HG03571 (cell line): ENCODE results near the gene CDH23.

Experiments
- ATAC-seq: cut with Tn5 transposase; IDR thresholded peaks from one replicate; pipeline ENCODE4 v1.9.1; 2021; ENCODE audit not compliant: unreplicated experiment

CDH23 gene

DNA sequence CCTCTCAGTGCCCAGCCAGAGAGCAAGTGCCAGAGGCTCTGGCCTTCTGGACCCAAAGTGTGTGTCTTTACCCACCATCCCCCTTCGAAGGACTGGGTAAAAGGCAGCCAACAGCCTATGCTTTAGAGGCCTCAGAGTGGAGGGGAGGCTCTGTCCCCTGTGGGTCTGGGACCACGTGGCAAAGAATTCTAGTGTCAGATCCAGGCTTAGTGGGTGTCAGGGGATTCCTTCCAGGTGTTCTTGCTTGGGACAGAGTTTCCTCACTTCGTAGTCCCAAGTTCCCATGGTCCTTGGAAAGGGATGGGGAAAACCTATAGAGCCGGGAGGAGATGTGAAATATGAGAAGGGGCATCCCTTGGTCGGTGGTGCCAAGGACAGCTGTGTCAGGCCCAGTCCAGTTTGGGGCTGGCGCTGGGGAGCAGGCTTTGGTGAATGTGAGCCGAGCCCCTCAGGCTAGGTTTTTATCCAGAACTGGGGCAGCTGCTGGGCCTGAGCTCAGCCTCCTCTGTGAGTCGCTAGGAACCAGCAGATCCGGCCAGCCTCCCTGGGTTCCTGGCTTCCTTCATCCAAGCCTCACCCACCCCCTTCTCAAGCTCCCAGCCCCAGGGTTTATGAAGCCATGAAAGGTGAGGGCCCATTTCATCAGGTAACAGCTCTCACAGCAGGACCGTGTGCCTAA is 251.7 kb downstream of the CDH23 start:
- no peak for ATAC-seq

DNA sequence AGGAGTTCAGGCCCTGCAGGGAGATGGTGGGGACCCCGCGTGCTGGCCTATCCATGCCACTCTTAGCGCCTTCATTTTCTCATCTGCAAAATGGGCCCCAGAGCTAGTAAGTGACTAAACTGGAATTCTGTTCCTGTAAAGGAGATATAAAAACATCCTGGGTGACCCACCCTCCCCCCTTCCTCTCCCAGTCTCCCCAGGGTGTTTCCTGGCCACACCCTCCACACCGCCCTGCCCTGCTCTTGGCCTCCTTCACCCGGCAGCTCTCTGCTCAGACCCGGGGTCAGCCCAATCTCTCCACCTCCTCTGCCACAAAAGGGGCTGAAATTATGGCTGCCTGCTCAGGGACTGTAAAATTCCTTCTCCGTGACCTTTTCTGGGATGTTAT is 252.2 kb downstream of the CDH23 start:
- no peak for ATAC-seq

DNA sequence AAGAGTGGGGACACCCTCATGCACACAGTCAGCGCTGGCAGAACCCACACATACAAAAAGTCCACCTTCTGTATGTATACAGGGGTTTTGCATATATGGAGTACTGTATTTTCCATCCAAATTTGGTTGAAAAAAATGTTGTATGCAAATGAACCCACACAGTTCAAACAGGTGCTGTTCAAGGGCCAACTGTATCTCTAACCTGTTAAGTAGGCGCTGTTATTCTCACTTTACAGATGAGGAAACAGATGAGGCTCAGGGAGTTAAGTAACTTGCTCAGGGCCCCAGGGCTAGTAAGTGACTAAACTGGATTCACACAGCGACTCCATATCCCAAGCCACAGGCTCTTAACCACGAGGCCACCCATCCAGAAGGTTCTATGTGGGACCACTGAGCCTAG is 252.9 kb downstream of the CDH23 start:
- no peak for ATAC-seq

DNA sequence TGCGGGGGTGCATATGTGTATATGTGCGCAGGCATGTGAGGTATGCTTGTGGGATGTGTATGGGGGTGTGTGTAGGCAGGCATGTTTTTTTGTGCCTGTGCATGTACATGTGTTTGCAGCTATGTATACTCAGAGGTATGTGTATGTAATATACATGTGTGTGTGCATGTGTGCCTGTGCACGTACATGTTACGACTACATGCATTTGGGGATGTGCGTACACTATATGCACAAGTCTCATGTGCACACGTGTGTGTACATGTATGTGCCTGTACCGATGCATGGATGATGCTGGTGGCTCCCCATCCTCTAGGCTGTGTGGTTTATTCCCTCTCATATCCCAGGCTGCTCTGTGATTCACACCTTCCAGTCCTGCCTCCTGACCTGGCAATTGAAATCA is 253.7 kb downstream of the CDH23 start:
- ATAC-seq, result no peak

GRCh38 chr10:71651428-71651827 is 254.7 kb downstream of the CDH23 start:
- ATAC-seq, result no peak

GRCh38 chr10:71651928-71652327 is 255.2 kb downstream of the CDH23 start:
- ATAC-seq, result no peak

DNA sequence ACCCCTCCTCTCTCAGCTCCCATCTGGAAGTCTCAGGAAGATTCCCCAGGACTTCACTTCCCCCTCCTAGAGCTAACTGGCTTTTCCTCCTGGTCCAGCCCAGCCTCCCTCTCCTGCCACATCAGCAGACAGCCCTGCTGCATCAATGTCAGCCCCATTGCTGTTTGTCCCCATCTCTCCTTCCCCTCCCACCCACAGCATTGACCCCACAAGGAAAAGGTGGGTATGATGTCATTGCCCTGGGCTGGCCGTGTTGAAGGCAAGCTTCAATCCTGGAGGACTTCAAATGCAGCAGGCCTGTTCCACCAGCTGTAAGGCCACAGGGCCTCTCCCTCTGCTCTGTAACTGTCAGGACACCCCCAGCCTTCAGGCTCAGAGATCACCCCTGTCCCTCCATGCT is 256.3 kb downstream of the CDH23 start:
- ATAC-seq, result no peak

- ATAC-seq, result no peak
These were observed 259.5 kb downstream of the CDH23 start for GRCh38 chr10:71656220-71656619.

DNA sequence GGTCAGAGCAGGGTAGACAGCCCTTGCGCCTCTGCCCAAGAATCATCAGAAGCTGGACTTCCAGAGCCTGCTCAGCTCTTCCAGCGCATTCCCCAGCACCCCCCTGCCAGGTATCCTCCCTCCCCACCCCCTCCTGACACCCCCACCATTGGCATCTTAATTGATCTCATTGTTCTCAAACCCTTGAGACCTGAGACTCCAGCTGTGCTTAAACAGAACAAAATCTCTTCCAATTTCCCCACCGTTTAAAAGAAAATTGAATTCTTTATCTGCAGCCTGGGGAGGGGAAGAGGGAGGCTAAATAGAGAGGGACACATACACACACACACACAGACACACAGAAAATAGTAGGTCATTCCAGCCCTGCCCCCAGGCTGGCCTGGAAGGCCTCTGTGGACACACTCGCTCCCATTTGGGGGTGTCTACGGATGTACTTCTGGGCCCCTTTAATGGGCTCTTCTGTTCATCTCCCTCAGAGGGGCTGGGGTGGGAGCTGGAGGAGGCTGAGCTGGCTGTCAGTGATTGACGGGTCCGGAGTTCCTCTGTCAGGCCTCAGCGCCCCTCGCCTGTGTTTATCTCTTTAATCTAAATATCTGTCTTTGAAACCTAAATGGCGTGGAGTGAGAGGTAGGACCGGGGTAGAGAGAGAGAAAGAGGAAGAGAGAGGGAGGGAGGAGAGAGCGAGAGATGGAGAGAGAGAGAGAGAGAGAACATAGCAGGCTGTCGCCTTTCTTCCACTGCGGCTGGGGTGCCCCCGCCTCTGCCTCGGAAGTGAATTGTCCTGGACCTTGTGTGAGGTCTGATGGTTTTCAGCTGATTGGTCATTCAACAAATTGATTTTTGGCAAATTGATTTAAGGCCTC is 261.1 kb downstream of the CDH23 start:
- no peak for ATAC-seq

DNA sequence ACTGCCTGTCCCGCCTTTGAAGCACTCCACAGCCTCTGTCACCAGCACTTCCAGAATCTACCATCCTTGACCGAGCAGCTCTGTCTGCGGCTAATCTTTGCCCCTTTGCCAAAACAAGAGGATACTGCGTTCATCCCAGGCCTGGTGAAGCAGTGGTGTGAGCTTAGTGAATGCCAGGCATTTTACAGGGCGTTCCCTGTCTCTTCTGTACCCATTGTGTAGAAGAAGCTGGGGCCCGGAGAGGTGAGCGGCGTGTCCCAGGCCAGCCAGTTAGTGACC is 261.7 kb downstream of the CDH23 start:
- ATAC-seq, result no peak

- ATAC-seq, result no peak
These were observed 262.5 kb downstream of the CDH23 start for GRCh38 chr10:71659111-71659634.

DNA sequence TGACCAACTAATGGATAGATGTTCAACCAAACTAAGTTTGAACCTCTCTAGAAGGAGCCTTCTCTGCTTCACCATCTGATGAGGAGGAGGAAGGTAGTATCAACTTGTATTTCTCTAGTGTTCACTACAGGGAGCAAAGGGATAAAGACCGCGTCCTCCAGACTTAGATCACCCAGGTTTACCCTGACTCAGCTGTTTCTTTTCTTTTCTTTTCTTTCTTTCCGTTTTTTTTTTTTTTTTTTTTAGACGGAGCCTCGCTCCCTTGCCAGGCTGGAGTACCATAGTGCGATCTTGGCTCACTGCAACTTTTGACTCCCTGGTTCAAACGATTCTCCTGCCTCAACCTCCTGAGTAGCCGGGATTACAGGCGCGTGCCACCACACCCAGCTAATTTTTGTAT is 263.0 kb downstream of the CDH23 start:
- no peak for ATAC-seq

DNA sequence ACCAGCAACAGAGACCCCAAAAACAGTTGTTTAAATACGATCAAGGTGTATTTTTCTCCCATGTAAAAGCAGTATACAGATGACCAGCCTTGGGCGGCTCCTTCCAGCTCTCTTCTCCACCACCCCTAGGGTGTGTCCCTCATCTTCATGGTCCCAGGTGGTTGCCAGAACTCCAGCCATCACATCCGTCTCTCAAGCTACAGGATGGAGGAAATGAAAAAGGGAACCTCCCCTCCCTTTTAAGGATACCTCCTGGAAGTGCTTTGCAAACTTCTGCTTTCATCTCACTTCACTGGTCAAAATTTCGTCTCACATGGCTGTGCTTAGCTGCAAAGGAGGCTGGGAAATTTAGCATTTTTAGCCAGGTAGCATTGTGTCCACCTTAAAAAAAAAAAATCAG is 263.6 kb downstream of the CDH23 start:
- ATAC-seq, result no peak

DNA sequence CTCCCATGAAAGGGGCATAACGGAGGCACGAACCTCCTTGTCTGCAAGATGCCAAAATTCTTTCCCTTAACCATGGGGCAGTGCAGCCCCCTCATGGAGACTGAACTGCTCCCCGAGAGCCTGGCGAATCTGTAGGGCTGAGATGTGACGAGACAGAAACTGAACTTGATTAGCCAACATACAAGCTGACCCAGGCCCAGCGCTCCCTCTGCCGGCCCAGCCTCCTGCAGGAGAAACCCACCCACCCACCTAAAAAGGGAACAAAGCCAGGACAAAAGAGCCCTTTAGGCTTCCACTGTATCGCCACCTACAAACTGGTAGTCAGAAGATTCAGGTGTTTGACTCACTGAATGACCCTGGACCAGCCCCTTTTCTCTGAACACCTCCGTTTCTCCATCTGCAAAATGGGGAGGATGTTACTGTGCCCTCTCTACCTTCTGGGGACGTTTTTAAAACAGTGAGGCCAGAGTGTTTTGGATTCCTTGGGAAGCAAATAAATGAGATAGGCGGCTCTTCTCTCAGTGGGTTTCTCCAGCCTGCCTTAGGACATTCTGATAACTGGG is 264.4 kb downstream of the CDH23 start:
- no peak for ATAC-seq

GRCh38 chr10:71661779-71662336 is 265.1 kb downstream of the CDH23 start:
- no peak for ATAC-seq

GRCh38 chr10:71663311-71663710 is 266.6 kb downstream of the CDH23 start:
- no peak for ATAC-seq

DNA sequence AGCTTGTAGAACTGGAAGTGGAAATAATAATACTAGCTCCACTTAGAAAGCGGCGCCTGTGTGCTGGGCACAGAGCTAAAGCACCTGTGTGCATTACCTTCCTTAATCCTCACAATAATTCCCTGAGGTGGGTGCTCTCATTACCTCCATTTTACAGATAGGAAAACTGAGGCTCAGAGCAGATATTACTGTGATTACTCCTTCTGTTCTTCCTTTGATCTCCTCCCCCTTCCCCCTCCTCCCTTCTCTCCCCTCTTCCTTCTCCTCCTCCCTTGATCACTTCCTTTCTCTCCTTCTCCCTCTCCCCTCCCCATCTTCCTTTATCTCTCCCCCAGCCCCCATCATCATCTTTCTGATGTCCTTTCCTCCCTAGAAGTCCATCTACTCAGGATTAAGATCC is 267.9 kb downstream of the CDH23 start:
- no peak for ATAC-seq

DNA sequence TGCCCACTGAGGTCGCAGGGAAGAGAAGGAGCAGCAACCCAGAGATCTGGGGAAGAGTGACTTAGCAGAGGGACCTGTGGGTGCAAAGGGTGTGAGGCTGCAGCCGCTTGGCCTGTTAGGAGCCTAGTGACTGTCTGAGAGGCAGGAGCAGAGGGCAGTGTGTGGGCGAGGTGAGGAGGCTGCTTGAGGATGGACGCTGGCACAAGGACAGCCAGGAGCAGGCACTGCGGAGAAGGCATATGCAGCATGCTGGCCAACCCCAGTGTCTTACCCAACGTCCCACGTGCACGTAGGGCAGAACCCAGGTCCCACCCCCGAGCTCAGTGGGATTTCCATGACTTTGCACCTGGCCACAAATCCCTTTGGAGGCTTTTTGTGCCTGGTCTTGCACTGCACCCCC is 268.7 kb downstream of the CDH23 start:
- no peak for ATAC-seq

- no peak for ATAC-seq
These were observed 270.1 kb downstream of the CDH23 start for GRCh38 chr10:71666639-71667386.

DNA sequence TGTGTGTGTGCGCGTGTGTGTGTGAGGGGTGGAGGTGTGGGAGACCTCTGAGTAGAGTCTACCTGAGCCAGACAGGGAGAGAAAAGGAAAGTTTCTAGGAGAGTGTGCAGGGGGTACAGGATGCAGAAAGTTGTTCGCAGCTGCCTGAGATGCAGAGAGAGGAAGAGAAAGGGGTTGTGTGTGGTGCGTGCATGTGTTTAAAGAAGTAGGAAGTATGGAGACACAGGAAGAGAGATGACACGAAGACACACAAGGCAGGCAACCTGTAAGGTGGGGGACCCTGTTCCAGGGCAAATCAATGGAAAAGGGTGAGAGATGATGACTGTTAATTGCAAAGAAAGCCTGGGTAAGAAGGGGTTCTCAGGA is 270.6 kb downstream of the CDH23 start:
- ATAC-seq, result no peak
